ENCODE data around the gene SIRT1.

DNA sequence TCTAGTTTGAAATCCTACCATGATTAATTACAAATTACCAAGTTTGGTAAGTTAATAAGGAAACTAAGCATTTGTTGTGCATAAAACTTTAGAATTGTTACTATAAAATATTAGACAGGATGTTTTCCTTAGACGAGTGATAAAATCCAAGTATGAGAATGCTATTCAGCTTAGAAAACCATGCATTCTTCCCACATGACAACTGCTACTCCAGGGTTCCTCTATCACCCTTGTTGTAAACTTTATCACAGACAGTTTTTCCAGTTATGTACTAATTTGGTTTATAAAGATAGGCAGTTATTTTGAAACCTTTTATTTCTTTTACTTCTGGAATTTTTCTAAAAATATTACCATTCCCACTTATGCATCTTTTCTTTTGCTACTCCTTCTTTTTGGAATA, 52.0 kb downstream of the SIRT1 start:
- TF ChIP-seq CTCF (conservative IDR thresholded peaks at IDR 0.05), result no peak
- TF ChIP-seq ZFX (IDR thresholded peaks at IDR 0.05), result no peak
